HG03354 (cell line): Measurements from ENCODE around the gene PLXDC1.
"Not testable (repeated sequence)": the region's sequence is repeated elsewhere in the genome, so short reads cannot be mapped to it uniquely, and the experiment has no call there.

ENCODE experiments used
- ATAC-seq: cut with Tn5 transposase; IDR thresholded peaks from one replicate; pipeline ENCODE4 v1.9.1; 2021; ENCODE audit warnings: mild to moderate bottlenecking; ENCODE audit not compliant: unreplicated experiment, poor library complexity, severe bottlenecking

The PLXDC1 gene

GRCh38 chr17:39027455-39028035 lies 123.9 kb downstream of the PLXDC1 start:
- no peak for ATAC-seq

DNA sequence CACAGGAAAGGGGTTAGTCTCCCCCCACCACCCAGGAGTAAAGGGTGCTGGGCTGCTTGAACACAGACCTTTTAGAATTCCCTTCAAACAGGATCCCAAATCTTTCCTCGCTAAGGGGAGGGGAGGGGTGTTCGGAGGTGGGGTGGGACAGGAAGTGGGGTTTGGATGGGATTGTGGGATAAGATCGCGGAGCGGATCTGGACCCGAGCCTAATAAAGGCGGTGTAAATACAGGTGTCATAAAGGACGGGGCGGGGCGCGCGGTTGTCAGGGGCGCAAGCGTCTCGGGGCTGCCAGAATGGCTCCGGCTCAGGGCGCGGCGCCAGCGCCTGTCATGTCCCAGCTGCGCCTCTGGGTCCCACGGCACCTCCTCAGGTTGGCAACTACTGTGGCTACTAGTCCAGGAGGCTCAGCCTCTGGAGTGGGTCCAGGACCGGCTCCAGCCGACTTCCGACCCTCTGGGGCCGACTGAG lies 124.4 kb downstream of the PLXDC1 start:
- no peak for ATAC-seq

DNA sequence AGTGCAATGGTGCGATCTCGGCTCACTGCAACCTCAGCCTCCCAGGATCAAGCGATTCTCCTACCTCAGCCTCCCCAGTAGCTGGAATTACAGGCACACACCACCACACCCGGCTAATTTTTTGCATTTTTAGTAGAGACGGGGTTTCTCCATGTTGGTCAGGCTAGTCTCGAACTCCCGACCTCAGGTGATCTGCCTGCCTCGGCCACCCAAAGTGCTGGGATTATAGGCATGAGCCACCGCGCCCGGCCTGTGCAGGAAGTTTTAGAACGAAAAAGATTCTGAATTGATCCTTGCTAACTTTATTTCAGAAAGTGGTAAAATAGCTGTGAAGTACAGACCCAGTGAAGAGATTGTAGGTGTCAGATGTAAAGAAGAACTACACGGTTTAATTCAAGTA lies 125.1 kb downstream of the PLXDC1 start:
- ATAC-seq = not testable (repeated sequence)

DNA sequence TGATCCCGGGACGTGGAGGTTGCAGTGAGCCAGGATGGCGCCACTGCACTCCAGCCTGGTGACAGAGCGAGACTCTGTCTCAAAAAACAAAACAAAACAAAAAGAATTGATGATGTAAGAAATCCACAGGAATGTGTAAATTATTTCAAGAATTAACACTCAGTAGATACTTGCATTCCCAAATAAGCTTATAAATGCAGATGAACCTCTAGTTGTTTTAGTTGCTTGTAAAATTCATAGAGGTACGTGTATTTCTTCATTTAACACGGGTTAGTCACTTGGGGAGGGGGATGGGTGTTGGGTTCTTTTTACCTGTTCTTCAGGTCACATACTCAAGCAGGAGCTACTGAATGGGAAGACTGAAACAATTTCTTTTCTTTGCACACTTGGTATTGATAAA lies 128.5 kb downstream of the PLXDC1 start:
- no peak for ATAC-seq

DNA sequence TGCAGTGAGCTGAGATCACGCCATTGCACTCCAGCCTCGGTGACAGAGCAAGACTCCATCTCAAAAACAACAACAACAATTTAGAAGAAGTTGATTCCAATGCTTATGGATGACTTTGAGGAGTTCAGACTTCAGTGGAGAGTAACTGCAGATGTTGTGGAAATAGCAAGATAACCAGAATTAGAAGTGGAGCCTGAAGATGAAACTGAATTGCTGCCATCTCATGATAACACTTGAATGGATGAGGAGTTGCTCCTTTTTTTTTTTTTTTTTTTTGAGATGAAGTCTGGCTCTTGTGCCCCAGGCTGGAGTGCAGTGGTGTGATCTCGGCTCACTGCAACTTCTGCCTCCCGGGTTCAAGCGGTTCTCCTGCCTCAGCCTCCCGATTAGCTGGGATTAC lies 131.4 kb downstream of the PLXDC1 start:
- not testable (repeated sequence) for ATAC-seq

GRCh38 chr17:39018267-39019134 lies 132.9 kb downstream of the PLXDC1 start:
- ATAC-seq = no peak

DNA sequence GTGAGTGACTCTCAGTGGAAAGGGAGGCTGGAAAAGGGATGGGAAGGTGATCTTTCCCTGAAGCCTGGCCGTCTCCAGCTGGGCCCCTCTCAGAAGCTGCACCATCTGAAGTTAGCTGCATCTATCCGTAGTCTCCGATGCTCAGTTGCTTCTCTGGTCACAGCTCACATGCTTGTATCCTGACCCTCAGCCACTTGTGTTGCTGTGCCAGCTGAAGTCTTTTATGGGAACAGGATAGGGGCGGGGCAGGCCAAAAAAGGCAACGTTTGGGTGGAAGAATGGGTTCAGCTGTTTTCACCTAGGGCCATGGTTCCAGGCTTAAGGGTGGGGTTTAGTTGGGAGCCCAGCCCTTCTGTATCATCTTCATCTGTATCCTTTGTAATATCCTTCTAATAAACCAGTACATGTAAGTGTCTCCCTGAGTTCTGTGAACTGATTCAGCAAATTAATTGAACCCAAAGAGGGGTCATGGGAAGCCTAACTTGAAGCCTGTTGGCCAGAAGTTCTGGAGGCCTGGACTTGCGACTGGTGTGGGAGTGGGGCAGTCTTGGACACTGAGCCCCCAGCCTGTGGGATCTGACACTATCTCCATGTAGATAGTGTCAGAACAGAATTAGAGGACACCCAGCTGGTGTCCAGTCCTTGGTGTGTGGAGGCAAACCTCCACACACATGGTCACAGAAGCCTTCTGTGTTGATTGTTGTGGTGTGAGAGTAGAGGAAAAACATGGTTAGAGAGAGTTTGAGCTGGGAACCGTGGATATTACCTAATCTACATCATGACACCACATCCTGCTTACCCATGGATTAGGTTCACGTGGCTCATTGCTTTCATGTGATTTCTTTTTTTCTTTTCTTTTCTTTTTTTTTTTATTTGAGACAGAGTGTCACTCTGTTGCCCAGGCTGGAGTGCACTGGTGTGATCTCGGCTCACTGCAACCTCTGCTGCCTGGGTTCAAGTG lies 135.0 kb downstream of the PLXDC1 start:
- ATAC-seq = no peak

- no peak for ATAC-seq
Observed at GRCh38 chr17:39015546-39015935, 135.9 kb downstream of the PLXDC1 start.

DNA sequence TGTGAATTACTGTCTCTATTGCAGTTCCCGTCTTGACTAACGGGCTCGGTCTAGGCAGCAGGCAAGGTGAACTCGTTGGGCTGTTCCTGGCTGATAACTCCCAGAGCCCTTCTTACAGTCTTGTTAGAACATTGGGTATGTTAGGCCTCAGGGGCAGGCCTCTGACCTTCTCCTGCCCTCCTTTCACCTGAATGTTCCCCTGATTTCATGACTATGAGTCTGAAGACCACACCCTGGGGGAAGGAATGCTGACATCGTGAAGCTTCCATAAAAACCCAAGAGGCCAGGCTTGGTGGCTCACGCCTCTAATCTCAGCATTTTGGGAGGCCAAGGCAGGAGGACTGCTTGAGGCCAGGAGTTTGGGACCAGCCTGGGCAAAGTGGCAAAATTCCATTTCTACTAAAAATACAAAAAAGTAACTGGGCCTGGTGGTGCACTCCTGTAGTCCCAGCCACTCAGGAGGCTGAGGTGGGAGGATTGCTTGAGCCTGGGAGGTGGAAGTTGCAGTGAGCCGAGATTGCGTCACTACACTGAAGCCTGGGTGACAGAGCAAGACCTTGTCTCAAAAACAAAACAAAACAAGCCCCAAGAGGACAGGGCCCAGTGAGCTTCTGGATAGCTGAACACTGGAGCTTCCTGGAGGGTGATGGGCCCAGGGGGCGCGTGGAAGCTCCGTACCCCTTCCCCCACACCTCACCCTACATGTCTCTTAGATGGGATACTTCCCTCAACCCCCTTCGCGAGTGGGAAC lies 136.5 kb downstream of the PLXDC1 start:
- no peak for ATAC-seq

DNA sequence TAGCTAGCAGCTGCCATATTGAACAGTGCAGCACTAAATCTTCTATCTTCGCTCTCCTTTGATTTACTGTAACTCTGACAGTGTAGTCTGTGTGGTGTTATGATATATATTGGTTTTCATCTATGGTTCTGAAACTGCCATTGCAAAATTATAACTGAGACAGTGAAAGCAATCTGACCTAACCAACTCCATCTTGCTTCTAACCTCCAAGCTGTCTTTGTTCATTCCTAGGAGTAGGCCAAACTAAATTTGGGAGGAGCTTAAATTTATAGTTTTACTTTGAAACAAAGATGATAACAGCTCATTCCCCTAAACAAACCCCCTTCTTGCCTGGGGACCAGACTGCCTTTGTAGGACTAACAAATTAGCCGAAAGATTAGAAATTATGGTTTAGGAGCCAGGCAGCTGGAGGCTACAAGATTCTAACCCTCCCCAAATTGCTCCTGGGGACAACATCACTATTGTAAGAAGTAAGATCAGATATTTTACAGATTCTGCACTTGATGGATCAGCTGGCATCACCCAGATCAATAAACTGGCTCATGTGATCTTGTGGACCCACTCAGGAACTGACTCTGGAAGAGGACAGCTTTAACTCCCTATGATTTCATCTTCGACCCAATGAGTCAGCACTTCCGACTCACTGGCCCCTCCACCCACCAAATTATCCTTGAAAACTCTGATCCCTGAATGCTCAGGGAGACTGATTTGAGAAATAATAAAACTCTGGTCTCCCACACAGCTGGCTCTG lies 137.2 kb downstream of the PLXDC1 start:
- no peak for ATAC-seq
